ENCODE data around the gene TMEM63A.
A peak's percentile ranks its signal among the peaks of the same experiment; 100 is the strongest.

TMEM63A gene

GRCh38 chr1:225845097-225845496, 37.1 kb downstream of the TMEM63A start:
- peaks cover 66% of the 10 kb centered on the region for H3K4me1 Mint-ChIP-seq
- H3K36me3 Mint-ChIP-seq (ENCODE audit: low read depth): peaks cover 29% of the 10 kb centered on the region
- no peak for DNase-seq
- peaks cover 2% of the 10 kb centered on the region for H3K27me3 Mint-ChIP-seq (ENCODE audit: low read depth, poor library complexity)
- peaks cover 7% of the 10 kb centered on the region for H3K9me3 Mint-ChIP-seq
- H3K27ac Mint-ChIP-seq: no peak overlapping the region
- no peak overlapping the region for H3K4me3 Mint-ChIP-seq
- TF ChIP-seq CTCF (IDR thresholded peaks at IDR 0.05): no peak

- Mint-ChIP-seq H3K36me3 (ENCODE audit: low read depth) (peaks cover 28% of the 10 kb centered on the region), H3K9me3 (peaks cover under 1% of the 10 kb centered on the region), H3K27me3 (ENCODE audit: low read depth, poor library complexity) (peaks cover 2% of the 10 kb centered on the region), H3K27ac (no peak overlapping the region), H3K4me3 (no peak overlapping the region), H3K4me1 (peaks cover 59% of the 10 kb centered on the region)
- no peak for TF ChIP-seq CTCF (IDR thresholded peaks at IDR 0.05)
- no peak for DNase-seq
Observed at GRCh38 chr1:225844236-225845061, 37.7 kb downstream of the TMEM63A start.

- no peak for DNase-seq
- no peak for TF ChIP-seq CTCF (IDR thresholded peaks at IDR 0.05)
- H3K36me3 Mint-ChIP-seq (ENCODE audit: low read depth): peaks cover 25% of the 10 kb centered on the region
- H3K9me3 Mint-ChIP-seq: no peaks in the 10 kb centered on the region
- H3K27ac Mint-ChIP-seq: peak overlapping the region; percentile 15
- peaks cover 2% of the 10 kb centered on the region for H3K27me3 Mint-ChIP-seq (ENCODE audit: low read depth, poor library complexity)
- peaks cover 49% of the 10 kb centered on the region for H3K4me1 Mint-ChIP-seq
- no peak overlapping the region for H3K4me3 Mint-ChIP-seq
Observed at GRCh38 chr1:225843426-225843795, 38.8 kb downstream of the TMEM63A start.

- no peak overlapping the region for H3K4me3 Mint-ChIP-seq
- peaks cover 25% of the 10 kb centered on the region for H3K36me3 Mint-ChIP-seq (ENCODE audit: low read depth)
- no peaks in the 10 kb centered on the region for H3K9me3 Mint-ChIP-seq
- H3K27me3 Mint-ChIP-seq (ENCODE audit: low read depth, poor library complexity): peaks cover 2% of the 10 kb centered on the region
- no peak for DNase-seq
- H3K27ac Mint-ChIP-seq: peak overlapping the region; percentile 80
- no peak for TF ChIP-seq CTCF (IDR thresholded peaks at IDR 0.05)
- H3K4me1 Mint-ChIP-seq: peaks cover 44% of the 10 kb centered on the region
Observed at GRCh38 chr1:225842788-225843425, 39.3 kb downstream of the TMEM63A start.

GRCh38 chr1:225842074-225842473, 40.1 kb downstream of the TMEM63A start:
- no peak for TF ChIP-seq CTCF (IDR thresholded peaks at IDR 0.05)
- H3K36me3 Mint-ChIP-seq (ENCODE audit: low read depth): peaks cover 25% of the 10 kb centered on the region
- H3K4me3 Mint-ChIP-seq: no peak overlapping the region
- H3K9me3 Mint-ChIP-seq: no peaks in the 10 kb centered on the region
- peaks cover 2% of the 10 kb centered on the region for H3K27me3 Mint-ChIP-seq (ENCODE audit: low read depth, poor library complexity)
- H3K27ac Mint-ChIP-seq: no peak overlapping the region
- H3K4me1 Mint-ChIP-seq: peaks cover 40% of the 10 kb centered on the region
- no peak for DNase-seq
